ENCODE data around the gene TPPP2. TPM values are rescaled to one million over a fixed set of nuclear protein-coding genes. Genes with fewer than 3 reads are reported as not detected.

Gene TPPP2
- total RNA-seq, 1 experiment from 2014 or later = not detected

DNA sequence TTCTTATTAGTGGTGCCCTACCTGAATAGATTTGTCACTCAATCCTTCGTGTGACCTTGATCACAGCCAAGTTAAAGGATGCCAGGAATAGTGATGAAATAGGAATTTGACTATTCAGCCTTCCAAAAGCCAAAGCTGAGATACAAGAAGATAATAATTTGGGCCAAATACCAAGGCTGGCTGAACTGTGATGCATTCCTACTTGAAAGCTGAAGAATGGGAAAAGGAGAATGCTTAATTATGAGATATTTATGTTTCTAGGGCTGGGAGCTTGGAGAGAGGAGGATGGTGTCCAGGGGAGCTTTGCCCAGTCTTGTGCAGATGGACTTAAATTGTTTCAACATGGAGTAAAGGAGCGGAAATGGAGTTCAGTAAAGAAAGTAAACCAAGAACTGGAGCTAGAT lies 17.4 kb downstream of the TPPP2 start:
- intact Hi-C loops (cut with micrococcal nuclease; ENCODE audit: unreplicated experiment) = no loop called here
- Histone ChIP-seq H3K4me3 (ENCODE audit: low read depth, low read length, poor library complexity, severe bottlenecking) (no peak overlapping the region), H3K27ac (ENCODE audit: low read depth, low read length, poor library complexity, severe bottlenecking) (no peak overlapping the region), H3K4me1 (ENCODE audit: insufficient read depth, low read length, poor library complexity, severe bottlenecking) (no peaks in the 10 kb centered on the region), H3K36me3 (ENCODE audit: insufficient read depth, low read length, poor library complexity, severe bottlenecking) (no peaks in the 10 kb centered on the region), H3K9me3 (ENCODE audit: low read depth, low read length, poor library complexity, severe bottlenecking) (no peaks in the 10 kb centered on the region), H3K27me3 (replicated peaks; ENCODE audit: insufficient read depth, low read depth, low read length, poor library complexity) (no peaks in the 10 kb centered on the region)
- no peak for DNase-seq (ENCODE audit: low spot score)
- no TSS peak for BruUV-seq (replicated peaks)
- CTCF ChIA-PET = no interaction called here
- POLR2A ChIA-PET (ENCODE audit: low non-redundant PET) = no interaction called here
- TF ChIP-seq EZH2 (IDR thresholded peaks at IDR 0.05; ENCODE audit: borderline replicate concordance, low read depth, low read length, poor library complexity, severe bottlenecking) = no peak
- TF ChIP-seq, protein P1, sequence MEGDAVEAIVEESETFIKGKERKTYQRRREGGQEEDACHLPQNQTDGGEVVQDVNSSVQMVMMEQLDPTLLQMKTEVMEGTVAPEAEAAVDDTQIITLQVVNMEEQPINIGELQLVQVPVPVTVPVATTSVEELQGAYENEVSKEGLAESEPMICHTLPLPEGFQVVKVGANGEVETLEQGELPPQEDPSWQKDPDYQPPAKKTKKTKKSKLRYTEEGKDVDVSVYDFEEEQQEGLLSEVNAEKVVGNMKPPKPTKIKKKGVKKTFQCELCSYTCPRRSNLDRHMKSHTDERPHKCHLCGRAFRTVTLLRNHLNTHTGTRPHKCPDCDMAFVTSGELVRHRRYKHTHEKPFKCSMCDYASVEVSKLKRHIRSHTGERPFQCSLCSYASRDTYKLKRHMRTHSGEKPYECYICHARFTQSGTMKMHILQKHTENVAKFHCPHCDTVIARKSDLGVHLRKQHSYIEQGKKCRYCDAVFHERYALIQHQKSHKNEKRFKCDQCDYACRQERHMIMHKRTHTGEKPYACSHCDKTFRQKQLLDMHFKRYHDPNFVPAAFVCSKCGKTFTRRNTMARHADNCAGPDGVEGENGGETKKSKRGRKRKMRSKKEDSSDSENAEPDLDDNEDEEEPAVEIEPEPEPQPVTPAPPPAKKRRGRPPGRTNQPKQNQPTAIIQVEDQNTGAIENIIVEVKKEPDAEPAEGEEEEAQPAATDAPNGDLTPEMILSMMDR (conservative IDR thresholded peaks at IDR 0.05; ENCODE audit: low read depth, low read length) = no peak

DNA sequence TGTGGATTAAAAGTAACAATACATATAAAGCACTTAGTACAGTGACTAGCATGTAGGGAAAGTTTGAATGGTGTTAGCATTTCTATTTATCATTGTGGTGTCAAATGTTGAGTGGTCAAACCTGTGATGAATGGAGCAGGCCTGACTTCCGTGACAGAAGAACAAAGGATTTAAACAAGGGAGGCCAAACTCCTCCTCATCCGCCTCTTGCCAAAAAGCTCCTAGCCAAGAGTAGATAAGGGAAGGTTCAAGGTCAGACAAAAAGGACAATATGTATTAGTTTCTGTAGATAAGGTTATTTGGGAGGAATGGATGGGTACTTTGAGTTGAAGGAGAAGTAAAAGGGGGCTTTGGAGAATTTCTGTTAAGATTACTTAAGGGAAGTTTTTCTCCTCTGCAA lies 18.6 kb downstream of the TPPP2 start:
- ChIA-PET CTCF (no interaction called here), POLR2A (ENCODE audit: low non-redundant PET) (no interaction called here)
- Histone ChIP-seq H3K36me3 (ENCODE audit: insufficient read depth, low read length, poor library complexity, severe bottlenecking) (no peaks in the 10 kb centered on the region), H3K27ac (ENCODE audit: low read depth, low read length, poor library complexity, severe bottlenecking) (no peak overlapping the region), H3K4me3 (ENCODE audit: low read depth, low read length, poor library complexity, severe bottlenecking) (no peak overlapping the region), H3K27me3 (replicated peaks; ENCODE audit: insufficient read depth, low read depth, low read length, poor library complexity) (no peaks in the 10 kb centered on the region), H3K4me1 (ENCODE audit: insufficient read depth, low read length, poor library complexity, severe bottlenecking) (no peaks in the 10 kb centered on the region), H3K9me3 (ENCODE audit: low read depth, low read length, poor library complexity, severe bottlenecking) (no peaks in the 10 kb centered on the region)
- intact Hi-C loops (cut with micrococcal nuclease; ENCODE audit: unreplicated experiment) = no loop called here
- BruUV-seq (replicated peaks) = no TSS peak
- DNase-seq (ENCODE audit: low spot score) = no peak
- TF ChIP-seq EZH2 (IDR thresholded peaks at IDR 0.05; ENCODE audit: borderline replicate concordance, low read depth, low read length, poor library complexity, severe bottlenecking) = no peak
- TF ChIP-seq, protein P1 (conservative IDR thresholded peaks at IDR 0.05; ENCODE audit: low read depth, low read length) = no peak

DNA sequence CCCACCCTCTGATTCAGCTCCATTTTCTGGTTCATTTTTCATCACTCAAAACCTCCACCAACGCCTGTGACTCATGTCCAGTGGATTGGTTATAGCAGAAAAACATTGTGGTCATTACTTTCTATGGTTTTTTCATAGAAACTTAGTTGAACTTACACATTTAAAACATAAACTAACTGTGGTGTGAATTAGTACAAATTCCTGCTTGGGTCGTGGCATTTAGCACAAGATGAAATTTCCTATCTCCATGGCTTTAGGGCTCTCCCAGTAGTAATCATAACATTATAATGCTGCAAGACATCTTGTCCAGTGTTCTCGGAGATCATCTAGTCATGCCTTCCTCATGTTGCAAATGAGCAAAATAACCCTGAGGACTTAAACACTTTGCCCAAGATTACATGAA lies 19.3 kb downstream of the TPPP2 start:
- no peaks in the 10 kb centered on the region for H3K36me3 ChIP-seq (ENCODE audit: insufficient read depth, low read length, poor library complexity, severe bottlenecking)
- no peaks in the 10 kb centered on the region for H3K27me3 ChIP-seq (replicated peaks; ENCODE audit: insufficient read depth, low read depth, low read length, poor library complexity)
- CTCF ChIA-PET = no interaction called here
- H3K4me3 ChIP-seq (ENCODE audit: low read depth, low read length, poor library complexity, severe bottlenecking) = no peak overlapping the region
- H3K27ac ChIP-seq (ENCODE audit: low read depth, low read length, poor library complexity, severe bottlenecking) = no peak overlapping the region
- intact Hi-C loops (cut with micrococcal nuclease; ENCODE audit: unreplicated experiment) = no loop called here
- POLR2A ChIA-PET (ENCODE audit: low non-redundant PET) = no interaction called here
- no peak for DNase-seq (ENCODE audit: low spot score)
- no peaks in the 10 kb centered on the region for H3K9me3 ChIP-seq (ENCODE audit: low read depth, low read length, poor library complexity, severe bottlenecking)
- no peaks in the 10 kb centered on the region for H3K4me1 ChIP-seq (ENCODE audit: insufficient read depth, low read length, poor library complexity, severe bottlenecking)
- BruUV-seq (replicated peaks) = no TSS peak
- no peak for TF ChIP-seq EZH2 (IDR thresholded peaks at IDR 0.05; ENCODE audit: borderline replicate concordance, low read depth, low read length, poor library complexity, severe bottlenecking)
- TF ChIP-seq, protein P1 (conservative IDR thresholded peaks at IDR 0.05; ENCODE audit: low read depth, low read length) = no peak
